GM12878 (cell line): ENCODE data around the gene FGF1. TPM values are rescaled to one million over a fixed set of nuclear protein-coding genes. Genes with fewer than 3 reads are reported as not detected.

Experiments used
- ATAC-seq: fragments of 200-7000 bp; cut with Tn5 transposase; 3 replicates; pipeline ENCODE4 v1.9.1; 2020; ENCODE audit warnings: mild to moderate bottlenecking, moderate library complexity
- BruUV-seq: library from RNA; stranded (reverse); fragments of 400-500 nt; replicated peaks from 2 replicates; lab custom pipeline; 2021; lab: Mats Ljungman, UMichigan
- CTCF ChIA-PET: fragments of 300-600 bp; sonication (Branson Sonifier 250); formaldehyde crosslinking; extraction: SDS; loops from one replicate; lab custom pipeline; 2021; ENCODE audit warnings: inconsistent platforms; lab: Yijun Ruan, JAX
- POLR2A ChIA-PET: fragments of 350-600 bp; formaldehyde crosslinking; extraction: SDS; loops from one replicate; lab custom pipeline; 2021; ENCODE audit warnings: inconsistent platforms; lab: Charles Lee
- RAD21 ChIA-PET: fragments of 300-600 bp; sonication (Branson Sonifier 250); formaldehyde crosslinking; loops from one replicate; lab custom pipeline; 2023; ENCODE audit warnings: antibody characterized with exemption; ENCODE audit not compliant: unreplicated experiment; lab: Charles Lee
- SMC1A ChIA-PET: fragments of 300-600 bp; sonication (Branson Sonifier 250); formaldehyde crosslinking; loops from one replicate; lab custom pipeline; 2023; ENCODE audit not compliant: unreplicated experiment, uncharacterized antibody; lab: Charles Lee
- DNase-seq: peaks from one replicate; pipeline ENCODE4 v3.0.0-alpha.2; 2011; ENCODE audit warnings: low read depth, low spot score
- FAIRE-seq: peaks from 3 replicates; lab custom pipeline; 2011; peaks lifted over from hg19 to GRCh38; lab: Jason Lieb, UNC
- H2AFZ ChIP-seq: 2 replicates; pipeline ENCODE4 v1.6.0; 2011; ENCODE audit warnings: low read depth, low read length, control low read depth; ENCODE audit not compliant: control insufficient read depth
- H3K27ac ChIP-seq: 2 replicates; pipeline ENCODE4 v1.5.1; 2011; ENCODE audit warnings: control low read depth; ENCODE audit not compliant: control insufficient read depth, insufficient read depth
- H3K27me3 ChIP-seq, 2 experiments: replicated peaks in 1 of 2; 2 replicates each; pipeline versions ENCODE4 v1.6.0 to v1.6.1; 2011; ENCODE audit warnings: low read length in 1 of 2; ENCODE audit not compliant: control insufficient read depth in 2 of 2, insufficient read depth in 2 of 2
- H3K36me3 ChIP-seq, 2 experiments: 2 replicates each; pipeline ENCODE4 v1.5.1; 2011; ENCODE audit warnings: low read length in 1 of 2; ENCODE audit not compliant: control insufficient read depth in 2 of 2, insufficient read depth in 2 of 2
- H3K4me1 ChIP-seq: 2 replicates; pipeline ENCODE4 v1.6.1; 2011; ENCODE audit warnings: mild to moderate bottlenecking, low read length, moderate library complexity, mixed read lengths; ENCODE audit not compliant: control insufficient read depth, insufficient read depth
- H3K4me2 ChIP-seq: 2 replicates; pipeline ENCODE4 v1.6.0; 2011; ENCODE audit warnings: control low read depth; ENCODE audit not compliant: control insufficient read depth, insufficient read depth
- H3K4me3 ChIP-seq: fragments of 200-600 bp; sonication (generic); 2 replicates; pipeline ENCODE4 v1.5.1; 2016
- H3K79me2 ChIP-seq: 2 replicates; pipeline ENCODE4 v1.6.0; 2011; ENCODE audit warnings: low read length; ENCODE audit not compliant: control insufficient read depth, insufficient read depth
- H3K9ac ChIP-seq: 2 replicates; pipeline ENCODE4 v1.8.0; 2011; ENCODE audit warnings: low read length, control low read depth, mixed read lengths; ENCODE audit not compliant: control insufficient read depth, insufficient read depth
- H3K9me3 ChIP-seq: replicated peaks from 3 replicates; pipeline ENCODE4 v1.5.1; 2011; ENCODE audit warnings: mild to moderate bottlenecking, low read length; ENCODE audit not compliant: control insufficient read depth, insufficient read depth
- H4K20me1 ChIP-seq: 2 replicates; pipeline ENCODE4 v1.6.0; 2011; ENCODE audit not compliant: control insufficient read depth, insufficient read depth
- BACH1 ChIP-seq: fragments of 450-650 bp; IDR thresholded peaks from 2 replicates; pipeline ENCODE4 v1.6.1; 2017; ENCODE audit warnings: mild to moderate bottlenecking, borderline replicate concordance
- BCLAF1 ChIP-seq: fragments of 450-650 bp; IDR thresholded peaks from 2 replicates; pipeline ENCODE4 v1.6.1; 2017; ENCODE audit warnings: antibody characterized with exemption, mild to moderate bottlenecking, moderate library complexity
- FOXM1 ChIP-seq: IDR thresholded peaks from 2 replicates; pipeline ENCODE4 v1.6.1; 2012; ENCODE audit warnings: low read depth, mild to moderate bottlenecking, inconsistent platforms, low read length, moderate library complexity
- IRF4 ChIP-seq: IDR thresholded peaks from 2 replicates; pipeline ENCODE4 v1.6.1; 2011; ENCODE audit warnings: low read depth, low read length
- LARP7 ChIP-seq: fragments of 450-650 bp; IDR thresholded peaks from 2 replicates; pipeline ENCODE4 v1.6.1; 2017; ENCODE audit warnings: mild to moderate bottlenecking
- MYB ChIP-seq: fragments of 150-350 bp; IDR thresholded peaks from 2 replicates; pipeline ENCODE4 v1.6.1; 2014; ENCODE audit warnings: mild to moderate bottlenecking, low read depth, low read length, borderline replicate concordance
- NBN ChIP-seq: fragments of 450-650 bp; IDR thresholded peaks from 2 replicates; pipeline ENCODE4 v1.6.1; 2016
- NFYA ChIP-seq: IDR thresholded peaks from 2 replicates; pipeline ENCODE4 v1.6.1; 2011; ENCODE audit warnings: low read depth, mild to moderate bottlenecking, low read length, improper control_type of control experiment, borderline replicate concordance
- NR2F1 ChIP-seq: fragments of 450-650 bp; conservative IDR thresholded peaks from 2 replicates; pipeline ENCODE4 v1.6.1; 2017; ENCODE audit warnings: mild to moderate bottlenecking
- STAT3 ChIP-seq: IDR thresholded peaks from 2 replicates; pipeline ENCODE4 v1.6.1; 2011; ENCODE audit warnings: low read depth, low read length, improper control_type of control experiment
- TCF12 ChIP-seq: IDR thresholded peaks from 2 replicates; pipeline ENCODE4 v1.6.1; 2011; ENCODE audit warnings: low read depth, mild to moderate bottlenecking, low read length
- USF1 ChIP-seq: IDR thresholded peaks from 2 replicates; pipeline ENCODE4 v1.6.1; 2011; ENCODE audit warnings: borderline replicate concordance, low read depth, mild to moderate bottlenecking, moderate library complexity, mixed read lengths, low read length; ENCODE audit not compliant: insufficient read depth; ENCODE audit errors: extremely low read length
- ZBED1 ChIP-seq: IDR thresholded peaks from 2 replicates; pipeline ENCODE4 v1.6.1; 2016; ENCODE audit warnings: borderline replicate concordance
- WGBS: methylation state at CpG from one replicate; pipeline ENCODE4 v1.1.6; 2016; ENCODE audit warnings: low lambda C conversion rate; ENCODE audit not compliant: insufficient replicate concordance, insufficient coverage; ENCODE audit errors: missing lambda C conversion rate; 5-methylcytosine and 5-hydroxymethylcytosine counted together
- in situ Hi-C: fragments of 300-500 bp; cut with MboI; formaldehyde crosslinking; loops from 9 replicates; pipeline ENCODE4 v1.14.3; 2018; ENCODE audit warnings: mixed read lengths
- intact Hi-C: fragments of 100-400 bp; cut with micrococcal nuclease; formaldehyde crosslinking; loops from one replicate; pipeline ENCODE4 v1.14.2; 2022; ENCODE audit not compliant: unreplicated experiment
- polyA plus RNA-seq, 11 experiments: library from polyadenylated mRNA; depleted of rRNA in 4 of 11; unstranded in 6 of 11; stranded (reverse) in 5 of 11; fragments of >200 nt; fragmentation: Nextera tagmentation in 4 of 11; fragmentation: Illumina TruSeq in 1 of 11; extraction: Ambion mirVana in 4 of 11; extraction: Trizol in 1 of 11; gene quantifications; 1 replicate in 1 of 11; 2 replicates in 10 of 11; pipeline versions ENCODE4 v1.2.1 to v1.2.3, GENCODE V29; 2011 to 2016; ENCODE audit warnings: inconsistent platforms in 2 of 11, missing spikeins in 2 of 11, low read depth in 1 of 11
- total RNA-seq, 4 experiments: library from RNA; depleted of rRNA in 3 of 4; stranded (reverse); fragments of >200 nt in 3 of 4; fragmentation: Illumina TruSeq in 1 of 4; extraction: Trizol in 1 of 4; gene quantifications; 2 replicates each; pipeline versions ENCODE4 v1.2.1 to v1.2.3, GENCODE V29; 2013 to 2021

FGF1 gene
- total and polyA plus RNA-seq, 10 of the 15 experiments (the other 5 are each of a cell fraction or from before 2014, with no cell fraction given), result not detected

- in situ Hi-C loops (no loop called here), intact Hi-C loops (no loop called here)
- ChIA-PET CTCF (interaction anchor here (4.5 kb wide), 1 partner anchor 12 kb away, joined by 20 read pairs; no protein-coding TSS in a partner anchor), RAD21 (no interaction called here), POLR2A (no interaction called here), SMC1A (no interaction called here)
- Histone ChIP-seq H3K36me3 (no peaks in the 10 kb centered on the region), H3K27me3 (no peaks in the 10 kb centered on the region; a peak in 2 of 4 replicates), H4K20me1 (no peaks in the 10 kb centered on the region), H3K27ac (no peak overlapping the region), H3K9ac (no peak overlapping the region), H3K4me1 (no peaks in the 10 kb centered on the region), H3K4me2 (no peak overlapping the region), H3K79me2 (no peaks in the 10 kb centered on the region), H3K9me3 (no peaks in the 10 kb centered on the region), H2AFZ (no peak overlapping the region), H3K4me3 (no peak overlapping the region)
- FAIRE-seq, result no peak
- TF ChIP-seq NR2F1 (0 out of 2 replicates have a peak, but pooled peaks have one; percentile 24), BACH1 (peak; percentile 31; the same call in 1 of the 2 replicates), NBN (no peak), USF1 (no peak)
- no peak for ATAC-seq
- WGBS, result 2% methylated on average over 6 of the region's 6 CpGs
- no peak for DNase-seq
- no TSS peak for BruUV-seq
Observed at GRCh38 chr5:142597546-142598337, 88.1 kb downstream of the FGF1 start.

GRCh38 chr5:142597025-142597424 lies 88.9 kb downstream of the FGF1 start:
- Histone ChIP-seq H3K27ac (no peak overlapping the region), H3K27me3 (no peaks in the 10 kb centered on the region; a peak in 2 of 4 replicates), H3K4me2 (no peak overlapping the region), H2AFZ (no peak overlapping the region), H3K36me3 (no peaks in the 10 kb centered on the region), H3K4me1 (no peaks in the 10 kb centered on the region), H4K20me1 (no peaks in the 10 kb centered on the region), H3K4me3 (no peak overlapping the region), H3K9me3 (no peaks in the 10 kb centered on the region), H3K9ac (no peak overlapping the region), H3K79me2 (no peaks in the 10 kb centered on the region)
- ChIA-PET RAD21 (no interaction called here), SMC1A (no interaction called here), CTCF (interaction anchor here (4.5 kb wide), 1 partner anchor 11 kb away, joined by 20 read pairs; no protein-coding TSS in a partner anchor), POLR2A (no interaction called here)
- 46% methylated on average over 3 of the region's 3 CpGs for WGBS
- in situ Hi-C loops, result no loop called here
- no peak for FAIRE-seq
- no TSS peak for BruUV-seq
- no peak for DNase-seq
- ATAC-seq, result no peak
- intact Hi-C loops, result no loop called here
- no peak for TF ChIP-seq STAT3
- TF ChIP-seq NFYA, result no peak
- no peak for TF ChIP-seq BCLAF1
- no peak for TF ChIP-seq TCF12
- TF ChIP-seq LARP7, result no peak
- TF ChIP-seq FOXM1, result no peak
- TF ChIP-seq ZBED1, result no peak
- no peak for TF ChIP-seq MYB
- no peak for TF ChIP-seq IRF4
